BLaER1 (cell line): Measurements from ENCODE around the gene TRPT1.
"Not testable (repeated sequence)": the region's sequence is repeated elsewhere in the genome, so short reads cannot be mapped to it uniquely, and the experiment has no call there.

Experiments used
- H3K27ac ChIP-seq: shearing (Covaris generic); formaldehyde crosslinking; 2 replicates; pipeline ENCODE4 v1.8.1; 2022
- H3K27me3 ChIP-seq: shearing (Covaris generic); formaldehyde crosslinking; 2 replicates; pipeline ENCODE4 v1.8.1; 2022
- H3K36me3 ChIP-seq: shearing (Covaris generic); formaldehyde crosslinking; 2 replicates; pipeline ENCODE4 v1.8.1; 2022
- H3K4me1 ChIP-seq: shearing (Covaris generic); formaldehyde crosslinking; 2 replicates; pipeline ENCODE4 v1.8.1; 2022
- H3K4me2 ChIP-seq: shearing (Covaris generic); formaldehyde crosslinking; 2 replicates; pipeline ENCODE4 v1.8.1; 2022
- H3K4me3 ChIP-seq: shearing (Covaris generic); formaldehyde crosslinking; 2 replicates; pipeline ENCODE4 v1.8.1; 2022
- H3K9ac ChIP-seq: shearing (Covaris generic); formaldehyde crosslinking; 2 replicates; pipeline ENCODE4 v1.8.1; 2022
- H3K9me3 ChIP-seq: shearing (Covaris generic); formaldehyde crosslinking; 2 replicates; pipeline ENCODE4 v1.8.1; 2022
- H4K20me1 ChIP-seq: shearing (Covaris generic); formaldehyde crosslinking; 2 replicates; pipeline ENCODE4 v1.8.1; 2022
- Cebpa-rat ChIP-seq: shearing (Covaris generic); IDR thresholded peaks from 2 replicates; pipeline ENCODE4 v1.8.1; 2022

Gene TRPT1

DNA sequence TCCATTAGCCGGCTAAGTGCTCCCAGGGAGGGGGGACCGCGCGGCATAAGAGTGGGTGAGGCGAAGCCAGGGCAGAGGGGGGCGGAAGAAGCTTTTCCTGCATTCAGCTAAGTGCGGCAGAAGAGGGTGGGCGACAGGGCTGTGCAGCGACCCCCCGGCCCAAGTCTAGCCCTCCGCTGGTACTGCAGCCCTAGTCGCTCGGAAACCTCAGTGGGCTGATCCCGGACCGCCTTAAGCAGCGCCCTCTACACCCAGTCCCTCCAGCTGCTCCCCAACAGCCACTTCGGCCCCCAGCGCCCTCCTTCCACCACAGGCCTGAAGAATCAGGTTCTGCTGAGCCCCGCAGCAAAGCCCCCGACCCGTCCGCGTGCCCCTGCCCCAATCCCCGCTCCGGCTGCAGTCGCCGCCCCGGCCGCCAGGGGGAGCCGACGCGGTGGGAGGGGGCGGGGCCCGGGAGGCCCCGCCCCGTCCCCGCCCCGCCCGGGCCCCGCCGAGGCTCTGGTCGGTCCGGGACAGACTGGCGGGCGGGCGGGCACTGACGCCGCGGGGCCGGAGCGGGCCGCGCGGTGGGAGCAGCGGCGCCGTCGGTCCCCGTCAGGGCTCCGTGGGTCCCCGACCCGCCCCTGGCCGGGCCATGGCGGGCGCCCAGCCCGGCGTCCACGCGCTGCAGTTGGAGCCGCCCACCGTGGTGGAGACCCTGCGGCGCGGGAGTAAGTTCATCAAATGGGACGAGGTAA is 25.2 kb upstream of the TRPT1 start, which contains the start of gene PLCB3:
PLCB3 (plus strand) TSS at position 515 of the 737 bp plus-strand sequence; CDS start at position 635, 120 bp downstream.
- Histone ChIP-seq H3K4me1 (peaks cover 66% of the 10 kb centered on the region), H3K27me3 (no peaks in the 10 kb centered on the region), H3K4me3 (peak within 1 kb of the TSS; percentile 92), H3K4me2 (peak within 1 kb of the TSS; percentile 97), H3K9ac (peak within 1 kb of the TSS; percentile 86), H4K20me1 (peaks cover 33% of the 10 kb centered on the region), H3K9me3 (no peaks in the 10 kb centered on the region), H3K36me3 (peaks cover 22% of the 10 kb centered on the region), H3K27ac (peak within 1 kb of the TSS; percentile 97)
- TF ChIP-seq Cebpa-rat, result no peak

DNA sequence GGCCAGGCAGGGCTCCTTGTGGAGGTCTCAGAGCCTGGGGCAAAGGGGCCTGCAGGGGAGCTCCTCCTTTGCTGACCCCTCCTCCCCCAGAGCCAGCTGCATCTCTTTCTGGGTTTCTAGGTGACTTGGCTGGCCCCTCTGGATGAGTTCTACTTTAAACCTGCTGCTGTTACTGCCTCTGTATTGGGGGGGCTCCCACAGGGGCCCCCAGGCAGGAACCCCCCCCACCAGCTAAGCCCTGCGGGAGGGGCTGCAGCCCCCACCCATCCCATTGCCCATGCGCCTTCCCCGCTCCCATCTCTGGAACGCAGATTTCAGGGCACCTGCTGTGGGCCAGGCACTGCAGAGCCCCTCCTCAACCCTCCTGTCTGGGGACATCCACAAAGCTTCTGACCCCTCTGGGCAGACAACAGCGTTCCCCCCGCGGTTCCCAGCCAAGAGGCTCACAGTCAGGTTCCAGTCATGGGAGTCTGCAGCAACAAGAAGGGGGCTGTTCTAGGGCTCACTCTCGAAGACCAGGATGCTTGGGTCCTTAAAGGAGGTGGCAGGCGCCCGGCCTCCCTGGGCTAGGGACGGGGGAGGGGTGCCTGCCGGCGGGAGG is 24.5 kb upstream of the TRPT1 start:
- Histone ChIP-seq H3K9ac (peak overlapping the region; percentile 86), H3K4me2 (peak overlapping the region; percentile 97), H3K9me3 (no peaks in the 10 kb centered on the region), H3K4me1 (peaks cover 66% of the 10 kb centered on the region), H4K20me1 (peaks cover 35% of the 10 kb centered on the region), H3K27me3 (no peaks in the 10 kb centered on the region), H3K4me3 (peak overlapping the region; percentile 92), H3K36me3 (peaks cover 15% of the 10 kb centered on the region), H3K27ac (peak overlapping the region; percentile 97)
- TF ChIP-seq Cebpa-rat, result no peak

GRCh38 chr11:64249563-64250414 is 23.8 kb upstream of the TRPT1 start:
- Histone ChIP-seq H3K4me1 (peaks cover 70% of the 10 kb centered on the region), H3K4me3 (peak overlapping the region; percentile 92), H3K36me3 (peaks cover 12% of the 10 kb centered on the region), H3K9me3 (no peaks in the 10 kb centered on the region), H4K20me1 (peaks cover 39% of the 10 kb centered on the region), H3K27ac (peak overlapping the region; percentile 97), H3K9ac (peak overlapping the region; percentile 86), H3K27me3 (no peaks in the 10 kb centered on the region), H3K4me2 (peak overlapping the region; percentile 97)
- no peak for TF ChIP-seq Cebpa-rat

- TF ChIP-seq Cebpa-rat, result no peak
- peaks cover 39% of the 10 kb centered on the region for H4K20me1 ChIP-seq
- peak overlapping the region; percentile 97 for H3K27ac ChIP-seq
- H3K4me1 ChIP-seq, result peaks cover 72% of the 10 kb centered on the region
- H3K9me3 ChIP-seq, result no peaks in the 10 kb centered on the region
- H3K4me3 ChIP-seq, result no peak overlapping the region
- H3K9ac ChIP-seq, result peak overlapping the region; percentile 86; the same call in 1 of the 2 replicates
- H3K4me2 ChIP-seq, result peak overlapping the region; percentile 97
- no peaks in the 10 kb centered on the region for H3K27me3 ChIP-seq
- H3K36me3 ChIP-seq, result peaks cover 12% of the 10 kb centered on the region
These were observed 23.1 kb upstream of the TRPT1 start for GRCh38 chr11:64249038-64249437.

GRCh38 chr11:64248578-64248977 is 22.6 kb upstream of the TRPT1 start:
- no peak for TF ChIP-seq Cebpa-rat
- no peak overlapping the region for H3K4me3 ChIP-seq
- H3K9ac ChIP-seq, result peak overlapping the region; percentile 86; the same call in 1 of the 2 replicates
- H3K27me3 ChIP-seq, result no peaks in the 10 kb centered on the region
- H3K4me2 ChIP-seq, result peak overlapping the region; percentile 97
- peak overlapping the region; percentile 97 for H3K27ac ChIP-seq
- H3K4me1 ChIP-seq, result peaks cover 72% of the 10 kb centered on the region
- H3K36me3 ChIP-seq, result peaks cover 16% of the 10 kb centered on the region
- no peaks in the 10 kb centered on the region for H3K9me3 ChIP-seq
- peaks cover 39% of the 10 kb centered on the region for H4K20me1 ChIP-seq

GRCh38 chr11:64247729-64248531 is 21.9 kb upstream of the TRPT1 start:
- H3K9ac ChIP-seq, result peak overlapping the region; percentile 97; the same call in 1 of the 2 replicates
- peak overlapping the region; percentile 97 for H3K4me3 ChIP-seq
- peaks cover 39% of the 10 kb centered on the region for H4K20me1 ChIP-seq

GRCh38 chr11:64246871-64247728 is 21.1 kb upstream of the TRPT1 start, which contains the start of gene PPP1R14B:
Gene PPP1R14B, minus strand, starts transcription at chr11:64246943. Its CDS starts 270 bp downstream, at chr11:64246673.
- H3K4me2 ChIP-seq, result peak within 1 kb of the TSS; percentile 97
- H3K4me1 ChIP-seq, result peaks cover 72% of the 10 kb centered on the region
- H3K27ac ChIP-seq, result peak within 1 kb of the TSS; percentile 97
- TF ChIP-seq Cebpa-rat, result no peak
- H3K27me3 ChIP-seq, result no peaks in the 10 kb centered on the region
- peaks cover 24% of the 10 kb centered on the region for H3K36me3 ChIP-seq
- H3K4me3 ChIP-seq, result peak within 1 kb of the TSS; percentile 97
- H4K20me1 ChIP-seq, result peaks cover 40% of the 10 kb centered on the region
- peak within 1 kb of the TSS; percentile 97 for H3K9ac ChIP-seq
- no peaks in the 10 kb centered on the region for H3K9me3 ChIP-seq

More at GRCh38 chr11:64247729-64248531, 21.9 kb upstream of the TRPT1 start:
- TF ChIP-seq Cebpa-rat, result no peak
- peaks cover 23% of the 10 kb centered on the region for H3K36me3 ChIP-seq
- H3K4me1 ChIP-seq, result peaks cover 72% of the 10 kb centered on the region
- H3K4me2 ChIP-seq, result peak overlapping the region; percentile 97
- H3K9me3 ChIP-seq, result no peaks in the 10 kb centered on the region
- H3K27me3 ChIP-seq, result no peaks in the 10 kb centered on the region
- H3K27ac ChIP-seq, result peak overlapping the region; percentile 97

- not testable (repeated sequence) for H3K27me3 ChIP-seq, H3K9me3 ChIP-seq
- peak overlapping the region; percentile 97 for H3K27ac ChIP-seq
- H3K9ac ChIP-seq, result peak overlapping the region; percentile 97
- H3K4me2 ChIP-seq, result peak overlapping the region; percentile 97; the same call in 1 of the 2 replicates
- peaks cover 42% of the 10 kb centered on the region for H4K20me1 ChIP-seq
- peak overlapping the region; percentile 97 for H3K4me3 ChIP-seq
- H3K4me1 ChIP-seq, result peaks cover 69% of the 10 kb centered on the region
- H3K36me3 ChIP-seq, result peaks cover 24% of the 10 kb centered on the region
These were observed 20.6 kb upstream of the TRPT1 start for GRCh38 chr11:64246621-64246870.
